Limb (tissue), 2 donors: ENCODE results near the gene RCBTB1.
A peak's percentile ranks its signal among the peaks of the same experiment; 100 is the strongest.
"Not testable (repeated sequence)": the region's sequence is repeated elsewhere in the genome, so short reads cannot be mapped to it uniquely, and the experiment has no call there.

Source experiments
- DNase-seq, 2 donors: peaks; one replicate each; pipeline ENCODE4 v3.0.0-alpha.2; 2016; ENCODE audit errors: extremely low spot score in 2 of 2

Gene RCBTB1

DNA sequence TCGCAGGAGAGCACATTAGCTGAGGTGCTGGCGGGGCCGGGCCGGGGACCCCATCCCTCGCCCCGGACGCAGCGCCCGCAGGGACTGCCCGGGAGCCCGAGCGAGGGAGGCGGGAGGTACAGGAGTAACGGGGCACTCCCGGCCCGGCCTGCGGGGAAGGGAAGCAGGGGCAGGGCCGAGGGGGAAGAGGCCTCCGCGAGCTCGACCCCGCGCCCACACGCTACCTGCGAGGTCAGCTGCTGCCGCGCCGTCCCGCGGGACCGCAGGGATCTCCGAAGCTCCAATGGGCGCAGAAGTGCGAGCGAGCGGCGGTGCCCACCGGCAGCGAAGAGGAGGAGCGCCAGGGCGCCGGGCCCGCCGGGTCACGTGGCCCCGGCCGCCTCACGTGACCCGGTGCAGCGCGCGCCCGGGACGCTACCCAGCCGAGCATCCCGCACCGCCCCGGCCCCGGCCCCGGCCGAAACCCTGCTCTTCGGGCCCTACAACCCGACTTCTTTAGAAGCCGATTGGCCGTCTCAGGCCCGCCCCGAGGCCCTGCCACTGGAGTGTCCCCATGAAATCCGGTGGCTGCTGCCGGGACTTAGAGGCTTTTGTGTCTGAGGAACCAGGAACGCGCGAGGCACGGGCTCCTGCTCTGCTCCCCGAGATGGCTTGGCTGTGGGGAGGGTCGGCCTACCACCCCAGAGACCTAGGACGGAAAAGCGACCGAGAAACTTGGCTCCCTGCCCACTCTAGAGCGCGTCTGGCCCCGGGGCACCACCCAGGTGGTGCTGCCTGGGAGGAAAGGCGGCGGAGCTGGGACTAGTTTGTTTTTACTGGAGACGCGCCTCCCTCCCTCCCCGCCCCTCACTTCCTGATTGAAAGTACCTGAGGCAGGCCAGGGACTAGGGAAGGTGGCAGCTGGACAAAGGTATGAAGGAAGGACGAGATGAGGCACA lies at the start of gene RCBTB1:
TSS of gene RCBTB1 (minus strand) at position 339 of the 938 bp plus-strand sequence. CDS start 18,279 bp downstream, outside the sequence.
- DNase-seq, result peak; percentile 74 to 85

DNA sequence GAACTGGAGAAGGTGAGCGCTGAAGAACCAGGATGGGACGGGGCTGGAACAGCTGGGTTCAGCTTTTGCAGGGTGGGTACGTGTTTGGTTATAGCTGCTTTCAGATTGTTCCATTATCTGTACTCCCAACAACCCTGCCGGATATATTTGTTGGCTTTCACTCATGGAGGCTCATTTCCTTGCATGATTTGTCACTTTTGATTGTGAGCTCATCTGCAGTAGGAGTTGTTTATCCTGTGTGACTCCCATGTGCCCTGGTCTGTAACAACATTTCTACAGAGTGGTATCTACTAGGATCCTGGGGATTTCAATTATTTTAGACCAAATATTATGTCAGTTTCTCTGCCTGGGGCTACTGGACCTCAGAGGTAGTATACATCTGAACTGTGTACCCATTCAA lies 48.4 kb upstream of the RCBTB1 start:
- no peak for DNase-seq

DNA sequence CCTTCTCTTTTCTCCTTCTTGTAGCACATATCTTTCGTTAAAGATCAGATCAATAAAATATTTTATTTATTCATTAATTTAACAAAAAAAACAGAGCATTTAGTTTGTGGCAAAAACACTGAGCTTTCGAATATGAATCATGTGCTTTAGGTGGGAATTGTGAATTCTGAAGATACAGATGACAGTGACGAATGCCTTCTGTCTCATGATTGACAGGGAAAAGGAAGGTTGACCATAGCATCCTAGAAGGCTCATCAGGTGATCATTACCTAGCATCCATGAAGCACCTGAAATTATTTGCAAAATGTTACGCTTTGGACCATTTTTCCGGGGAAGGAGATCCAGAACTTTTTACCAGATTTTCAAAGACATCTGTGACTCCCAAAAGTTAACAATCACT lies 46.8 kb upstream of the RCBTB1 start:
- DNase-seq, result no peak

DNA sequence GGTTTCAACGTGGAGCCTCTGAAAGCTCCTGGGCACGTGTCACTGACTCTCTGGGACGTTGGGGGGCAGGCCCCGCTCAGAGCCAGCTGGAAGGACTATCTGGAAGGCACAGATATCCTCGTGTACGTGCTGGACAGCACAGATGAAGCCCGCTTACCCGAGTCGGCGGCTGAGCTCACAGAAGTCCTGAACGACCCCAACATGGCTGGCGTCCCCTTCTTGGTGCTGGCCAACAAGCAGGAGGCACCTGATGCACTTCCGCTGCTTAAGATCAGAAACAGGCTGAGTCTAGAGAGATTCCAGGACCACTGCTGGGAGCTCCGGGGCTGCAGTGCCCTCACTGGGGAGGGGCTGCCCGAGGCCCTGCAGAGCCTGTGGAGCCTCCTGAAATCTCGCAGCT lies 45.2 kb upstream of the RCBTB1 start:
- DNase-seq, result no peak

DNA sequence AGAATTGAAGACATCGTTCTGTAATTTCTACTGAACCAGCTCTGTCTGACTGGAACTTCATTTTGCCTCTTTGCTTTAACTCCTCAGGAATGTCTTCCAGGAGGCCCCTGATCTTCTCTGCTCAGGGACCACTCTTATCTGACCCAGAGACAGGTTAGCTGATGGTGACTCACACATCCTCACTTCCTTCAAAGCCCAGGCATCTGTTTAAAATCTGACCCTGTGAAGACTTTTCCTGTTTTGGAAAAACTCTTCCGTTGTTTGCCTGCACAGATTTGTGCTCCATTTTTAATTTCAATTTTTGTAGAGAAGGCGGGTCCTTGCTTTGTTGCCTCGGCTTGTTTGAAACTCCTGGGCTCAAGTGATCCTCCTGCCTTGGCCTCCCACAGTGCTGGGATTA lies 44.6 kb upstream of the RCBTB1 start:
- no peak for DNase-seq

DNA sequence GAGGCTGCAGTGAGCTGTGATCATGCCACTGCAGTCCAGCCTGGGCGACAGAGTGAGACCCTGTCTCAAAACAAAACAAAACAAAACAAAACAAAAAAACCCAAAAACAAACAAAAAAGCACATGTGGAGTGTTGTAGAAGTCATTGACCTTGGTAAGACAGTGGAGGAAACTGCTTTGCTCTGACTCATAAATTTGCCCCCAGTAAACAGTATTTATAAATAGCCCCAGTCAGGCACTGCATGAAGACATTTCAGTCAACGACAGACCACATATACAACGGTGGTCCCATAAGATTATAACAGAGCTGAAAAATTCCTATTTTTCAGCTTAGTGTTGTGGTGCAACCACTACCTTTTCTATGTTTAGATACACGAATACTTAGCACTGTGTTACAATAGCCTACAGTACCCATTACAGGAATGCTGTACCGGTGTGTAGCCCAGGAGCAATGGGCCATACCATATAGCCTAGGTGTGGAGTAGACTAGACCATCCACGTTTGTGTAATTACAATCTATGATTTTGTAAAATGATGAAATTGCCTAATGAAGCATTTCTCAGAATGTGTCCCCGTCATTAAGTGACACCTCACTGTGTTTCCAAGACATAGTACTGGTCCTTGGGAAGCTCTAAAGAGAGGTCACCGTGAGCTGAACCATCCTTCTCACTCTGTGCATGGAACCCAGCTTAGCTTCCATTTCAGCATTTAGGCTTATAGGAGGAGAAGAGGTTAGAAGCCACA lies 44.0 kb upstream of the RCBTB1 start:
- DNase-seq, result no peak

DNA sequence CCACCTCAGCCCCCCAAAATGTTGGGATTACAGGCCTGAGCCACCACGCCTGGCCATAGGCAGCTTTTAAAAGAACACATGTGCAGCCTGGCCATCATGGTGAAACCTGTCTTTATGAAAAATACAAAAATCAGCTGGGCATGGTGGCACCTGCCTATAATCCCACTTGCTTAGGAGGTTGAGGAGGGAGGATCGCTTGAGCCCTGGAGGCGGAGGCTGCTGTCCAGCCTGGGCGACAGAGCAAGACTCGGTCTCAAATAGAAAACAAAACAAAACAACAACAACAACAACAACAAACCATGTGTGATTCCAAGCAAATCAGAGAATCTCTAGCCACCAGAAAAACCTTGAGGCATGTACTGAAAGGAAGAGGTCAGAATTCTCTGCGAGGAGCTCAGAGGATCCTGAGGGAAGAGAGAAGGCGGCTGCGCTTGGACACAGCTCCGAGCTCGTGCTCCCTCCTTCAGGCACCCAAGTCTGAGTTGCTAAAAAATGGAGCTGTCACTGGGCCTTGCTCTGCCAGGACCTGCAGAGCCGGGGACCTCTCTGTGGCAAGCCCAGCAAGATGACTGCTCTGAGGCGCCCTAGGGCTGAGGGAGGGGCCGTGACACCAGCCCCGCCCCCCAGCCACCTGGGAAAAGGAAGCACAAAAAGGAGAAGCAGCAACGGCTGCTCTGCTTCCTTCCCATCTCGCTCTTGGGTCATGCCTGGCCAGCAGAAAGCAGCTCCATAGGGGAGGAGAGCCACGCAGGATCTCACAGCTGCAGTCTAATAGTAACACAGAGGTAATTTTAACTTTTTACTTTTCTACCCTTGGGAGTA lies 42.7 kb upstream of the RCBTB1 start, which contains the start of gene ARL11:
TSS of gene ARL11 (plus strand) at position 677 of the 822 bp plus-strand sequence. CDS start 1,941 bp downstream, outside the sequence.
- peak in 1 of 2 donors; percentile 52 for DNase-seq

DNA sequence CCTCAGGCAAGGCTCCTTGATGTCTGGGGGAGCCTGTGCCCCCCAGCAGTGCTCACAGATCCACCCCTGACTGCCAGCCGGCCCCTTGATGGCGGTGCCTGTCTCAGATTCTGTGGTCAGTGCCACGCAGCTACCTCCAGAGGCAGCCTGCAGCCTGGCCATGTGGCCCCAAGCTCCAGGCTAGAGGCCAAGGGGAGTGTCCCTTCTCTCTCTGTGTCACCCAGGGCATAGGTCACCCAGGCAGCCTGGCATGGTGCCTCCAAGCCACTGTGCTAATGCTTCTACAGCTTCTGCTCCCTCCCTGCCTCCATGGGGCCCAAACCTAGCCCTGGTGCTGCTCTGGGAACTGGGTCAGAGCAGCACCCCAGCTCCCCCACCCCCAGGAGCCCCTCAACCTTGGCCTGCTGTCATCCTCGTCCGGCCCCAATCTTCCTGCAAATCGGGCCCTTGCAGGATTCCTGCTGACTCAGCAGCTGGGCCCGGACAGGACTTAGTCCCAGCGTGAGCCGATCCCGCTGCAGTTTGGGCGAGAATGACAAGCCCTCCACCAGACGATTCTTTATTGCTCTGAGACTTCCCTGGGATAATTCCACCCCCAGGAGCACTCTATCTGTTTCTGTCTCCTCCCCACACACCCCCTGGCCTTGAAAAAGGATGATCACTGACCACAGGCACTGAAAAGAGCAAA lies 40.2 kb upstream of the RCBTB1 start:
- no peak for DNase-seq

DNA sequence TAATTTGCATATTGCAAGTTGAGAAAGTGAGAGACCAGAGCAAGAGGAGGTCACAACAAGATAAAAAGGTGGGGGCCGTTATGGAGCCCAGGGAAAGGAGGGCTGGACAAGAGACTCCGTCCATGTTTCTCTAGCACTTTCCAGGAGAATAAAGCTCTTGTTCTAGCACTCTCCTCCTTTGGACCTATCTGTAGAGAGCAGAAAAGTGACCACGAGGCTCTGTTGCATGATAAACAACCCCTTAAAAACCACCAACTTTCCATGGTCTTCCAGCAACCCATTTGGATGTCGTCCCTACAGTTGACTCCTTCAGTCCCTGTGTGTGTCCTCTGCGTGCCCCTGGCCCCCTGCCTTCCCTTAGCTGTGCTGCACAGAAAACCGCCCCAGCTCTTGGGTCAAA lies 38.9 kb upstream of the RCBTB1 start:
- no peak for DNase-seq

DNA sequence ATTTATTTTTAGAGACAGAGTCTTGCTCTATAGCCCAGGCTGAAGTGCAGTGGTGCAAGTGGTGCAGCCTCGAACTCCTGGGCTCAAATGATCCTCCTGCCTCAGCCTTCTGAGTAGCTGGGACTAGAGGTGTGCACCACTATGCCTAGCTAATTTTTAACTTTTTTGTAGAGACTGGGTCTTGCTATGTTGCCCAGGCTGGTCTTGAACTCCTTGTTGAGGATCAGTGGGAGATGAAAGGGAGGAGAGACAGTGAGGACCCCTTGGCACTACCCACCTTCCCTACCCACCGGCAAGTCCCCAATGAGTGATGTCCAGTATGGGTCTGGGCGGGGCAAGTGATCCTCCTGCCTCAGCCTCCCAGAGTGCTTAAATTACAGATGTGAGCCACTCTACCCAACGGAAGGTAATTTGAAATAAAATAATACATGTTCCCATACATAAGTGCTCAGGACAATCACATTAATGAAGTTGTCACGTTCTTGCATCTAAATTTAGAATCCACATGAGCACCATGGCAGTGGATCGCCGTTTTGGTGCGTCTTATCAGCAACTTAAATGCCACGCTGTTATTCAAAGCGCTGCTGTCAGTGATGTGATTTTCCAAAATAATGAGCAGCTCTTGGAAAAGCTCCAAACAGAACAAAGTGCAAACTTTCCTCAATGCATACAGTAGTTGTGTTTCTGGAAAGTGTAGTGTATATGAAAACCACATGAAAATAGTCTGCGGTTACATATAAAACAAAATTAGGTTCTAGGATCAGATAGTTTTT lies 37.0 kb upstream of the RCBTB1 start:
- DNase-seq, result no peak

DNA sequence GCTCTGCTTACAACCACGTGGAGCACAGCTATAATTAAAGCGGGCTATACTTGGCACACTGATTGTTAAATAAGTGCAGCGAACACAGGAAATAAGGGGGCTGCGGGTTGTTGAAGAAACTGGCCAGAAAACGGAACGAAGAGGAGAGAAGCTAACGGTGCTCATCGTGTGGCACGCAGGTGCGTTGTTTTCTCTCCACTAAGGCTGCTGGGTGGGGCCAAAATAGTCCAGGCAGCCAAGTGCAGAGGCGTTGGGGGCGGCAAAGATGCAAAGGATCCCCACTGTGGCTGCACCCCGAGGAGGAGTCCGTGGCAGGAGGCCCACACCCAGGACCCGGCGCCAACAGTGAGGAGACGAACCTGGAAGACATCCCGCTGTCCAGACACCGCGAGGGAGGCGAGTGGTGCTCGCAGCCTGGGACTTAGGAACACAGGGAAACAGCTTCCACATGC lies 34.8 kb upstream of the RCBTB1 start:
- no peak for DNase-seq

DNA sequence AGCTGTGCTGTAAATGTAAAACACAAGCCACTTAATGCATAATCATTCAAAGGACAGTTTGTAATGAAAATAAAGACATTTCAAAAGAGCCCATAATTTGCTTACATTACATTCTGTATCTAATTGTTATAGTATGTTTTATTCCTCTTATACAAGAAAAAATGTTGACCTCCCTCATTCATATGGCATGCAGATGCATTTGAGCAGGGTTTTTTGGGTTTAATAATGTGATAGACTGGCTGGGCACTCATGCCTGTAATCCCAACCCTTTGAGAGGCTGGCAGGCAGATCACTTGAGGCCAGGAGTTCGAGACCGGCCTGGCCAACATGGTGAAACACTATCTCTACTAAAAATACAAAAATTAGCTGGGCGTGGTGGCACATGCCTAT lies 31.3 kb upstream of the RCBTB1 start:
- no peak for DNase-seq

DNA sequence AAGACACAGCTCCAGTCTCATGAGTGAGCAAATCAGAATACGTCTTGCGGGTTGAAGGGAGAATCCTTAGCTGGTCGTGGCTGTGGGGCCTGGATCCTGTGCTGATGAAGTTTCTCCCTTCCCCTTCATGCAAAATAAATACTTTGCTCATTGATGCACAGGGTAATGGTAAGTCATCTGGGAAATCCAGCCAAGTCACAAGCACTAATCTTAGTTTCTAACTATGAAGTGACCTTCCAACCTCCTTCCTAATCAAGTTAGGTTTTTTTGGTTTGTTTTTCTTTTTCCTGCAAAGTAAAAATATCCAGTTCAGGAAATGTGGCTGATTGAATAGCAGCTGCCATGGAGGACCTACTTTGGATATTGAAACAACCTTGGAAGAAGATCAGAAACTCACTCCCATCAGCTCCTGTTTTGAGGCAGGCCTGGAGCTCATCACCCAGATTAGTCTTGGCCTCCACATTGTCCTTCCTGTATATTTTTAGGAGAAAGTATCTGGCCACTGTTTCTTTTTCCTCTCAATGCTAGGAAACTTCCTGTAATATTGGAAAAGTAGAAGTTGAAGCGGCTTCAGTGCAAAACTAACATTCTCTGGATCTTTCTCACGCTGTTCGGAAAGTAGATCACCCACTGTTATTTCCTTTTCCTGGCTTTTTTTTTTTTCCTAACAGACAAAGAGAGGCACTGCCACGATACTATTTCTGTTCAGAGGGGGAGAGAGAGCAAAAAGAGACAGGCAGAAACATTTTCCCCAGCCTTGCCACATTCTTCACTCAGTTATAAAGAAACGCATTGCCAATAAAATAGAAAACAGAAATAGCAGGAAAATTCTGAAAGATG lies 30.7 kb upstream of the RCBTB1 start:
- DNase-seq, result no peak

DNA sequence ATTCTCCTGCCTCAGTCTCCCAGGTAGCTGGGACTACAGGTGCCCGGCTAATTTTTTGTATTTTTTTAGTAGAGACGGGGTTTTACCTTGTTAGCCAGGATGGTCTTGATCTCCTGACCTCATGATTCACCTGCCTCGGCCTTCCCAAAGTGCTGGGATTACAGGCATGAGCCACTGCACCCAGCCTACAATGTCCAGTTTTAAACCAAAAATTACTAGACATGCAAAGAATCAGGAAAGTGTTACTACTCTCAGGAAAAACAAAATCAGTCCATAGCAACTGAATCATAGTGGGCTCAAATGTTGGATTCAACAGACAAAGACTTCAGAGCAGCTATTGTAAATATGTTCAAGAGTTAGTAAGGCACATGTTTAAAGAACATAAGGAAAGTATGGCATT lies 26.7 kb upstream of the RCBTB1 start:
- DNase-seq, result not testable (repeated sequence)

DNA sequence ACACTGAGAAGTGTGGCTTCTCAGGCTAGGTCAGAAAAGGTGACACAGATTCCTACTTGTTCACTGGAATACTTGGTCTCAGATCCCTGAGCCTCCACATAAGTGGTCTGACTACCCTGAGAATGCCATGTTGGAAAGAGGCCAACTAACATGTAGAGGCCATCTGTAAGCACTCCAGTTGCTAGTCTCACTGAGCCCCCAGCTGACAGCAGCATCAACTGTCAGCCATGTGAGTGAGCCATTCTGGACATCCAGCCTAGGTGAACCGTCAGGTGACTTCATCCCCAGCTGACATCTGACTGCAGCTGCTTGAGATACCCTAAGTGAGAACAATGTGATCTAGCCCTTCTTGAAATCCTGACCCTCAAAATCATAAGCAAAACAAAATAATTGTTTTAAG lies 24.8 kb upstream of the RCBTB1 start:
- DNase-seq, result no peak

DNA sequence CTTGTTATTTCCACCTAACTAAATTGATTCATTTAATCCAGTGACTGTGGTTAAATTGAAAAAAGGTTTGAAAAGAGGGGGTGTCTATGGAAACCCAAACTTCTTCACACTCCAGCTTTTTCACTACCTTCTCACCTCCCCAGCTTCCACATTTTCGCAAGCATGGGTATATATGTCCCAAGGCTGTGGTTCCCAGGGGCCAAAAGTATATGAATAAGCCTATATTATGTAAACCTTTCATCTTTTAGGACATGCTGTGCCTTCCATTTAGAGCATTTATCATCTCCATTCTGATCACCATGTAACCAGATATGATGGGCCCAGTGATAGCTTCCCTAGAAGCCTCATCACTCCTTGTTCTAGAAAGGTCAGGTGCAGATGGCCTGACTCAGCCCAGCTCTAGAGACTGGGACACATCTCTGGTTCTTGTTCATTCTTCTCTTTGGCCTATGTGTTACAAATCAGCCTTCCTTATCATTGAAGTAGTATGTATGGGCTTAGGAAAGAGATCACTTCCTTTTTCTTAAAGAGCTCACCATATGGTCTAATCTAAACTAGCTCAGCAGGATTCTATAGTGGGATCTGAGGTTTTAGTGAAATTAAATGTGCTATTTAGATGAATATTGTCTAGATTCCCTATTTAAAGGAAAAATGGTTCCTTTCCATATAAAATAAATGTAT lies 23.4 kb upstream of the RCBTB1 start:
- DNase-seq, result no peak

DNA sequence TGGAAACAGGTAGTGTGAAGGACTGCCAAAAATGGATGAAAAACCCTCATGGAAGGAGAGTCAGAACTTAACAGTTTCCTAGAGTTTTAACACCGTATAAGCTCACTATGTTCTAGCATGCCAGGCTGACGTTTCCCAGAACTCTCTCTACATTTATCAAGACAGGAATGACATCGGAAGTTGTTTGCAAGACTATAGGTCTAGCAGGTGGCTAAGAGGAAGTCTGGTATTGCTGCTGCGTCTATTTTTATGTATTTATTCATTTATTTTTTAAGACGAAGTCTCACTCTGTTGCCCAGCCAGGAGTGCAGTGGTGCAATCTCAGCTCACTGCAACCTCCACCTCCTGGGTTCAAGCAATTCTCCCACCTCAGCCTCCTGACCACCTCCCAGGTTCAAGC lies 22.4 kb upstream of the RCBTB1 start:
- no peak for DNase-seq

DNA sequence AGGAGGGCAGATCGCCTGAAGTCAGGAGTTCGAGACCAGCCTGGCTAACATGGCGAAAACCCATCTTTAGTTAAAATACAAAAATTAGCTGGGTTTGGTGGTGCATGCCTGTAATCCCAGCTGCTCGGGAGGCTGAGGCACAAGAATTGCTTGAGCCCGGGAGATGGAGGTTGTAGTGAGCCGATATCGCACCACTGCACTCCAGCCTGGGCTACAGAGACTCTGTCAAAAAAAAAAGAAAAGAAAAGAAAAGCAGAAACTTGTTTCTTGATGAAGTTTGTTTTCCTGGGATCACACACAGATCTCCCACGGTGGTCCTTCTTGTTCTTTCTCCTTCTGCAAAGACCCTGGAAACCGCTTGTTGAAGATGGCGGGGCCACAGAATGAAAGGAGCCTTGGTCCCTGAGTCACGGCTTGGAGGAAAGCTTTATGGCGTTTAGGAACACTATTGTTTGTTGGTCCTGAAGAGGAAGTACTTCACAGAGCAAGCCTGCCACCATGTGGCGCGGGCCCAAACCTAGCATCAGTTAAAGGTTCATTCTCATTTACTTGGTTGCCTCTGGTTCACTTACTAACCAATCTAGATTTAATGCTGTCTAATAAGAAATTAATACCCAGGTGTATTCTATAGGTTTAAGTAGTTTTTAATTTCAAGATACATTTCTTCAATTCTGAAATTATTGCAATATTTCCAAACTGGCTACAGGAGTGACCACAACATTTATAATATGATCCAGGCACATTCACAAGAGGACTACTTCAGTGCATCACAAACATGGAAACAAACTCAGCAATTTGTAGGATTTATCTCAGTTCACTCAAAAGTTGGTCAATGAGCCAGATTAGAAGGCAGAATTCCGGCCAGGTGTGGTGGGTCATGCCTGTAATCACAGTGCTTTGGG lies 21.6 kb upstream of the RCBTB1 start:
- peak; percentile 84 to 87 for DNase-seq
